Thymus (tissue), 11 donors: ENCODE measurements around the gene DROSHA. TPM values are rescaled to one million over a fixed set of nuclear protein-coding genes. Genes with fewer than 3 reads are reported as not detected.

Experiments
- DNase-seq, 9 donors: peaks; one replicate each; pipeline ENCODE4 v3.0.0-alpha.2; 2013; ENCODE audit warnings: low spot score in 9 of 9, low read depth in 6 of 9, missing footprints in 1 of 9
- H3K27ac ChIP-seq, 2 donors: one replicate each; pipeline ENCODE4 v1.5.1; 2013; ENCODE audit warnings: control low read depth in 1 of 2, low read depth in 1 of 2, low read length in 1 of 2, mild to moderate bottlenecking in 1 of 2, moderate library complexity in 1 of 2
- H3K27me3 ChIP-seq, 2 donors: one replicate each; pipeline ENCODE4 v1.5.1; 2013; ENCODE audit warnings: low read length in 1 of 2; ENCODE audit not compliant: control insufficient read depth in 2 of 2, insufficient read depth in 1 of 2
- H3K36me3 ChIP-seq, 2 donors: one replicate each; pipeline ENCODE4 v1.5.1; 2013; ENCODE audit warnings: low read length in 1 of 2, mild to moderate bottlenecking in 1 of 2, moderate library complexity in 1 of 2; ENCODE audit not compliant: control insufficient read depth in 2 of 2, insufficient read depth in 2 of 2
- H3K4me1 ChIP-seq, 2 donors: one replicate each; pipeline ENCODE4 v1.5.1; 2013; ENCODE audit warnings: low read length in 2 of 2; ENCODE audit not compliant: control insufficient read depth in 2 of 2, insufficient read depth in 2 of 2
- H3K4me3 ChIP-seq, 2 donors: one replicate each; pipeline ENCODE4 v1.5.1; 2013; ENCODE audit warnings: low read length in 2 of 2, control low read depth in 1 of 2, mild to moderate bottlenecking in 1 of 2
- H3K9me3 ChIP-seq, 2 donors: one replicate each; pipeline ENCODE4 v1.5.1; 2013; ENCODE audit warnings: low read length in 1 of 2, mild to moderate bottlenecking in 1 of 2; ENCODE audit not compliant: control insufficient read depth in 2 of 2, insufficient read depth in 1 of 2
- WGBS: extraction: QIAGEN DNeasy Blood & Tissue Kit; methylation state at CpG from one replicate; pipeline ENCODE4 v1.1.7; 2013; 5-methylcytosine and 5-hydroxymethylcytosine counted together
- polyA plus RNA-seq: library from polyadenylated mRNA; stranded (reverse); fragments of 200-250 nt; gene quantifications from one replicate; pipeline ENCODE4 v1.2.3, GENCODE V29; 2013
- total RNA-seq: library from RNA; stranded (reverse); fragments of 120-200 nt; gene quantifications from one replicate; pipeline ENCODE4 v1.2.4, GENCODE V29; 2013
- donor health status: healthy.

The DROSHA gene
- total and polyA plus RNA-seq, 2 donors, result 34.4 to 138 TPM

GRCh38 chr5:31449174-31449573 is 82.7 kb downstream of the DROSHA start:
- peaks cover 12 to 27% of the 10 kb centered on the region in 2 donors for H3K36me3 ChIP-seq
- no peaks in the 10 kb centered on the region for H3K4me1 ChIP-seq
- no peak for DNase-seq
- H3K27ac ChIP-seq, result no peak overlapping the region
- H3K4me3 ChIP-seq, result no peak overlapping the region
- H3K27me3 ChIP-seq, result no peaks in the 10 kb centered on the region
- no peaks in the 10 kb centered on the region for H3K9me3 ChIP-seq
- WGBS, result 99% methylated on average over 7 of the region's 7 CpGs

GRCh38 chr5:31445041-31445600 is 86.8 kb downstream of the DROSHA start:
- no peak overlapping the region for H3K4me3 ChIP-seq
- no peak for DNase-seq

GRCh38 chr5:31443572-31443971 is 88.3 kb downstream of the DROSHA start:
- H3K4me1 ChIP-seq, result no peaks in the 10 kb centered on the region
- over 99% methylated on average over 3 of the region's 3 CpGs for WGBS
- no peak overlapping the region for H3K4me3 ChIP-seq
- DNase-seq, result no peak
- H3K27me3 ChIP-seq, result no peaks in the 10 kb centered on the region
- H3K9me3 ChIP-seq, result no peaks in the 10 kb centered on the region
- peaks cover 4 to 22% of the 10 kb centered on the region in 2 donors for H3K36me3 ChIP-seq
- no peak overlapping the region for H3K27ac ChIP-seq

More at GRCh38 chr5:31445041-31445600, 86.8 kb downstream of the DROSHA start:
- WGBS, result 98% methylated on average over 4 of the region's 4 CpGs
- no peaks in the 10 kb centered on the region for H3K9me3 ChIP-seq
- H3K36me3 ChIP-seq, result peaks cover 5 to 27% of the 10 kb centered on the region in 2 donors
- no peaks in the 10 kb centered on the region for H3K4me1 ChIP-seq
- no peaks in the 10 kb centered on the region for H3K27me3 ChIP-seq
- no peak overlapping the region for H3K27ac ChIP-seq

- H3K36me3 ChIP-seq, result peaks cover 8 to 32% of the 10 kb centered on the region in 2 donors
- H3K4me3 ChIP-seq, result no peak overlapping the region
- no peaks in the 10 kb centered on the region for H3K9me3 ChIP-seq
- no peak for DNase-seq
- no peak overlapping the region for H3K27ac ChIP-seq
- 97% methylated on average over 3 of the region's 3 CpGs for WGBS
- no peaks in the 10 kb centered on the region for H3K27me3 ChIP-seq
- no peaks in the 10 kb centered on the region for H3K4me1 ChIP-seq
Measured at GRCh38 chr5:31442058-31442745, 89.7 kb downstream of the DROSHA start.

- DNase-seq, result no peak
- H3K9me3 ChIP-seq, result no peaks in the 10 kb centered on the region
- H3K27ac ChIP-seq, result no peak overlapping the region
- H3K36me3 ChIP-seq, result peaks cover 14 to 42% of the 10 kb centered on the region in 2 donors
- H3K4me3 ChIP-seq, result no peak overlapping the region
- WGBS, result 98% methylated on average over 1 of the region's 1 CpG
- H3K4me1 ChIP-seq, result no peaks in the 10 kb centered on the region
- no peaks in the 10 kb centered on the region for H3K27me3 ChIP-seq
Measured at GRCh38 chr5:31436851-31437250, 95.0 kb downstream of the DROSHA start.

- Histone ChIP-seq H3K4me1 (no peaks in the 10 kb centered on the region), H3K9me3 (no peaks in the 10 kb centered on the region), H3K27ac (no peak overlapping the region), H3K36me3 (peaks cover 14 to 46% of the 10 kb centered on the region in 2 donors), H3K4me3 (no peak overlapping the region), H3K27me3 (no peaks in the 10 kb centered on the region)
- no peak for DNase-seq
- WGBS, result 98% methylated on average over 4 of the region's 4 CpGs
Measured at GRCh38 chr5:31435730-31436129, 96.2 kb downstream of the DROSHA start.

- Histone ChIP-seq H3K4me3 (no peak overlapping the region), H3K36me3 (peaks cover 14 to 46% of the 10 kb centered on the region in 2 donors), H3K4me1 (no peaks in the 10 kb centered on the region), H3K27me3 (no peaks in the 10 kb centered on the region), H3K9me3 (no peaks in the 10 kb centered on the region), H3K27ac (no peak overlapping the region)
- no peak for DNase-seq
- 98% methylated on average over 2 of the region's 2 CpGs for WGBS
Measured at GRCh38 chr5:31434898-31435297, 97.0 kb downstream of the DROSHA start.

- Histone ChIP-seq H3K4me3 (no peak overlapping the region), H3K36me3 (peaks cover 7 to 40% of the 10 kb centered on the region in 2 donors), H3K9me3 (no peaks in the 10 kb centered on the region), H3K4me1 (no peaks in the 10 kb centered on the region), H3K27ac (no peak overlapping the region), H3K27me3 (no peaks in the 10 kb centered on the region)
- over 99% methylated on average over 3 of the region's 3 CpGs for WGBS
- DNase-seq, result no peak
Measured at GRCh38 chr5:31433229-31433628, 98.7 kb downstream of the DROSHA start.

GRCh38 chr5:31427724-31428309 is 104.1 kb downstream of the DROSHA start:
- 100% methylated on average over 1 of the region's 1 CpG for whole genome bisulfite sequencing
- DNase-seq, result no peak
- no peaks in the 10 kb centered on the region for H3K27me3 ChIP-seq
- H3K27ac ChIP-seq, result no peak overlapping the region
- no peaks in the 10 kb centered on the region for H3K9me3 ChIP-seq
- no peaks in the 10 kb centered on the region for H3K4me1 ChIP-seq
- peaks cover 0 to 26% of the 10 kb centered on the region in 2 donors for H3K36me3 ChIP-seq
- H3K4me3 ChIP-seq, result no peak overlapping the region
